ENCODE data around the gene ARMH4.

DNA sequence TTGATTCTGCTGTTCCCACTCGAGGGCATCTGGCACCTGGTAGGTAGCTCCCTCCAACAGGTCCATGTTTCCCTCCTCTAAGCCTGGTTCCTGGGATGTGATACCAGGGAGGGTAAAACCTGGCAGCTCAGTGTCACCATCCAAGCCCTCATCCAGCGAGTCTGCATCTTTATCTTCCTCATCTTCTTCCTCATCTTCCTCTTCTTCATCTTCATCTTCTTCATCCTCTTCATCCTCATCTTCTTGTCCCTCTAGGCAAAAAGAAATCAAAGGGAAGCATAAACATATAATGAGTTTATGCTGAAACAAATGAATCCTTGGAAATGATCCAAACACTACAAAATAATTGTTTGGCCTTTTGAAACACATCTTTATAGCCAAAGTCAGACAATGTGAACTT lies 55.3 kb downstream of the ARMH4 start:
- TF ChIP-seq, protein P1, sequence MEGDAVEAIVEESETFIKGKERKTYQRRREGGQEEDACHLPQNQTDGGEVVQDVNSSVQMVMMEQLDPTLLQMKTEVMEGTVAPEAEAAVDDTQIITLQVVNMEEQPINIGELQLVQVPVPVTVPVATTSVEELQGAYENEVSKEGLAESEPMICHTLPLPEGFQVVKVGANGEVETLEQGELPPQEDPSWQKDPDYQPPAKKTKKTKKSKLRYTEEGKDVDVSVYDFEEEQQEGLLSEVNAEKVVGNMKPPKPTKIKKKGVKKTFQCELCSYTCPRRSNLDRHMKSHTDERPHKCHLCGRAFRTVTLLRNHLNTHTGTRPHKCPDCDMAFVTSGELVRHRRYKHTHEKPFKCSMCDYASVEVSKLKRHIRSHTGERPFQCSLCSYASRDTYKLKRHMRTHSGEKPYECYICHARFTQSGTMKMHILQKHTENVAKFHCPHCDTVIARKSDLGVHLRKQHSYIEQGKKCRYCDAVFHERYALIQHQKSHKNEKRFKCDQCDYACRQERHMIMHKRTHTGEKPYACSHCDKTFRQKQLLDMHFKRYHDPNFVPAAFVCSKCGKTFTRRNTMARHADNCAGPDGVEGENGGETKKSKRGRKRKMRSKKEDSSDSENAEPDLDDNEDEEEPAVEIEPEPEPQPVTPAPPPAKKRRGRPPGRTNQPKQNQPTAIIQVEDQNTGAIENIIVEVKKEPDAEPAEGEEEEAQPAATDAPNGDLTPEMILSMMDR (optimal IDR thresholded peaks at IDR 0.05 in 1 of 3, IDR thresholded peaks at IDR 0.05 in 1 of 3, conservative IDR thresholded peaks at IDR 0.05 in 1 of 3; ENCODE audit: extremely low read depth in 1 of 3, insufficient read depth in 2 of 3, low read length in 3 of 3): no peak
- no peak for TF ChIP-seq EZH2 (IDR thresholded peaks at IDR 0.05; ENCODE audit: low read length)

Measured in keratinocyte (primary cell).